Activated naive CD8-positive, alpha-beta T cell (primary cell): ENCODE data around the gene NAA25.
A peak's percentile ranks its signal among the peaks of the same experiment; 100 is the strongest.
"Not testable (repeated sequence)": the region's sequence is repeated elsewhere in the genome, so short reads cannot be mapped to it uniquely, and the experiment has no call there.

Experiments used
- H3K27ac Mint-ChIP-seq: one replicate; pipeline ENCODE4 v1.8.0; 2021; ENCODE audit warnings: mixed read lengths
- H3K27me3 Mint-ChIP-seq: one replicate; pipeline ENCODE4 v1.8.0; 2021; ENCODE audit warnings: mixed read lengths
- H3K36me3 Mint-ChIP-seq: one replicate; pipeline ENCODE4 v1.8.0; 2021; ENCODE audit warnings: mixed read lengths
- H3K4me1 Mint-ChIP-seq: one replicate; pipeline ENCODE4 v1.8.0; 2021; ENCODE audit warnings: low read depth, mixed read lengths
- H3K4me3 Mint-ChIP-seq: one replicate; pipeline ENCODE4 v1.8.0; 2021; ENCODE audit warnings: mild to moderate bottlenecking, mixed read lengths
- H3K9me3 Mint-ChIP-seq: one replicate; pipeline ENCODE4 v1.8.0; 2021; ENCODE audit warnings: low read depth, mixed read lengths

NAA25 gene

GRCh38 chr12:112105891-112106290 lies 2.7 kb downstream of the NAA25 start:
- Mint-ChIP-seq H3K27ac (peak overlapping the region; percentile 75), H3K9me3 (no peaks in the 10 kb centered on the region), H3K4me1 (peaks cover 56% of the 10 kb centered on the region), H3K36me3 (peaks cover 16% of the 10 kb centered on the region), H3K27me3 (no peaks in the 10 kb centered on the region), H3K4me3 (peak overlapping the region; percentile 97)

GRCh38 chr12:112103758-112104503 lies 4.7 kb downstream of the NAA25 start:
- Mint-ChIP-seq H3K27me3 (no peaks in the 10 kb centered on the region), H3K27ac (no peak overlapping the region), H3K4me3 (peak overlapping the region; percentile 12), H3K4me1 (peaks cover 51% of the 10 kb centered on the region), H3K36me3 (peaks cover 17% of the 10 kb centered on the region), H3K9me3 (no peaks in the 10 kb centered on the region)

GRCh38 chr12:112102746-112103145 lies 5.8 kb downstream of the NAA25 start:
- H3K27ac Mint-ChIP-seq, H3K4me3 Mint-ChIP-seq, H3K9me3 Mint-ChIP-seq, H3K27me3 Mint-ChIP-seq: not testable (repeated sequence)
- Mint-ChIP-seq H3K36me3 (peaks cover 17% of the 10 kb centered on the region), H3K4me1 (peaks cover 60% of the 10 kb centered on the region)

- Mint-ChIP-seq H3K27ac (no peak overlapping the region), H3K9me3 (no peaks in the 10 kb centered on the region), H3K27me3 (no peaks in the 10 kb centered on the region), H3K36me3 (peaks cover 12% of the 10 kb centered on the region), H3K4me3 (no peak overlapping the region), H3K4me1 (peaks cover 57% of the 10 kb centered on the region)
Observed at GRCh38 chr12:112102127-112102526, 6.5 kb downstream of the NAA25 start.

- H3K27me3 Mint-ChIP-seq, H3K9me3 Mint-ChIP-seq, H3K4me3 Mint-ChIP-seq, H3K27ac Mint-ChIP-seq: not testable (repeated sequence)
- Mint-ChIP-seq H3K4me1 (peaks cover 59% of the 10 kb centered on the region), H3K36me3 (peaks cover 12% of the 10 kb centered on the region)
Observed at GRCh38 chr12:112100500-112100899, 8.1 kb downstream of the NAA25 start.

- Mint-ChIP-seq H3K27ac (peak overlapping the region; percentile 79), H3K27me3 (no peaks in the 10 kb centered on the region), H3K9me3 (no peaks in the 10 kb centered on the region), H3K4me1 (peaks cover 49% of the 10 kb centered on the region), H3K4me3 (no peak overlapping the region), H3K36me3 (peaks cover 10% of the 10 kb centered on the region)
Observed at GRCh38 chr12:112097641-112098040, 10.9 kb downstream of the NAA25 start.

GRCh38 chr12:112096667-112097066 lies 11.9 kb downstream of the NAA25 start:
- Mint-ChIP-seq H3K27ac (peak overlapping the region; percentile 96), H3K36me3 (peaks cover 10% of the 10 kb centered on the region), H3K9me3 (no peaks in the 10 kb centered on the region), H3K4me1 (peaks cover 46% of the 10 kb centered on the region), H3K27me3 (no peaks in the 10 kb centered on the region), H3K4me3 (peak overlapping the region; percentile 71)

GRCh38 chr12:112096070-112096469 lies 12.5 kb downstream of the NAA25 start:
- peak overlapping the region; percentile 96 for H3K27ac Mint-ChIP-seq
- peaks cover 44% of the 10 kb centered on the region for H3K4me1 Mint-ChIP-seq
- no peaks in the 10 kb centered on the region for H3K27me3 Mint-ChIP-seq
- no peaks in the 10 kb centered on the region for H3K9me3 Mint-ChIP-seq
- H3K36me3 Mint-ChIP-seq, result peaks cover 9% of the 10 kb centered on the region
- H3K4me3 Mint-ChIP-seq, result peak overlapping the region; percentile 71

GRCh38 chr12:112091563-112091962 lies 17.0 kb downstream of the NAA25 start:
- no peak overlapping the region for H3K27ac Mint-ChIP-seq
- H3K36me3 Mint-ChIP-seq, result peaks cover 6% of the 10 kb centered on the region
- H3K9me3 Mint-ChIP-seq, result no peaks in the 10 kb centered on the region
- H3K27me3 Mint-ChIP-seq, result no peaks in the 10 kb centered on the region
- no peak overlapping the region for H3K4me3 Mint-ChIP-seq
- peaks cover 32% of the 10 kb centered on the region for H3K4me1 Mint-ChIP-seq

GRCh38 chr12:112087851-112088250 lies 20.7 kb downstream of the NAA25 start:
- Mint-ChIP-seq H3K27me3 (no peaks in the 10 kb centered on the region), H3K9me3 (no peaks in the 10 kb centered on the region), H3K4me3 (no peak overlapping the region), H3K4me1 (peaks cover 27% of the 10 kb centered on the region), H3K36me3 (peaks cover 4% of the 10 kb centered on the region), H3K27ac (peak overlapping the region; percentile 78)

GRCh38 chr12:112087055-112087850 lies 21.3 kb downstream of the NAA25 start:
- Mint-ChIP-seq H3K36me3 (peaks cover 6% of the 10 kb centered on the region), H3K27me3 (no peaks in the 10 kb centered on the region), H3K4me3 (no peak overlapping the region), H3K4me1 (peaks cover 29% of the 10 kb centered on the region), H3K27ac (peak overlapping the region; percentile 78), H3K9me3 (no peaks in the 10 kb centered on the region)

GRCh38 chr12:112066566-112066965 lies 42.0 kb downstream of the NAA25 start:
- H3K4me1 Mint-ChIP-seq, result no peaks in the 10 kb centered on the region
- no peak overlapping the region for H3K4me3 Mint-ChIP-seq
- no peaks in the 10 kb centered on the region for H3K27me3 Mint-ChIP-seq
- H3K27ac Mint-ChIP-seq, result no peak overlapping the region
- peaks cover 4% of the 10 kb centered on the region for H3K36me3 Mint-ChIP-seq
- H3K9me3 Mint-ChIP-seq, result no peaks in the 10 kb centered on the region

- Mint-ChIP-seq H3K27me3 (no peaks in the 10 kb centered on the region), H3K36me3 (peaks cover 3% of the 10 kb centered on the region), H3K4me3 (no peak overlapping the region), H3K27ac (no peak overlapping the region), H3K4me1 (no peaks in the 10 kb centered on the region), H3K9me3 (no peaks in the 10 kb centered on the region)
Observed at GRCh38 chr12:112063273-112063672, 45.3 kb downstream of the NAA25 start.

- Mint-ChIP-seq H3K36me3 (peaks cover 5% of the 10 kb centered on the region), H3K9me3 (no peaks in the 10 kb centered on the region), H3K27me3 (no peaks in the 10 kb centered on the region), H3K4me3 (no peak overlapping the region), H3K4me1 (peaks cover 2% of the 10 kb centered on the region), H3K27ac (peak overlapping the region; percentile 1)
Observed at GRCh38 chr12:112061137-112061536, 47.4 kb downstream of the NAA25 start.

GRCh38 chr12:112049351-112049750 lies 59.2 kb downstream of the NAA25 start:
- Mint-ChIP-seq H3K36me3 (peaks cover 2% of the 10 kb centered on the region), H3K4me3 (no peak overlapping the region), H3K9me3 (no peaks in the 10 kb centered on the region), H3K27me3 (no peaks in the 10 kb centered on the region), H3K4me1 (peaks cover 6% of the 10 kb centered on the region), H3K27ac (no peak overlapping the region)
